Measurements from ENCODE around the gene FXR1. TPM values are rescaled to one million over a fixed set of nuclear protein-coding genes. Genes with fewer than 3 reads are reported as not detected.

Gene FXR1
- total and polyA plus RNA-seq, 2 of the 13 experiments (the other 11 are each of a cell fraction or from before 2014, with no cell fraction given): 104 to 132 TPM

DNA sequence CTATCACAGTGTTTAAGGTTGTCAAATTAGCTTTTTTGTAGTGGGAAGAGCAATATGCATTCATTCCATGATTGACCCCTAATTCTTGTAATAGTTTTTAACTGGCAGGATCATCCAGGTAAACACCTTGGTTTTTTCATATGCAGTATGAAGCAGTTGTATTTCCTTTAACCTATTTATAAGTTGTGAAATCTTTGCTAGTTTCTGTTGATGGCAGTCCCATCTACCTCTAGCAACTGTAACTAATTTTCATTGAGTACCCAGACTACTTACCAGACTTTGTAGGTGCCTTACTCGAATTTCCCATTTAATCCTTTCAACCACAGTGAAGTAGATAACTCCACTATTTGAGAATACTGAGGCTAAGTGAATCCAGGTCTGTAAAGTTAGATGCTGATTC lies 6.1 kb downstream of the FXR1 start:
- ATAC-seq (no peak), DNase-seq (ENCODE audit: low spot score) (no peak), FAIRE-seq (no peak)
- ChIA-PET POLR2A (no interaction called here), CTCF (ENCODE audit: low intra/inter-chr PET ratio, low total read pairs) (no interaction called here)
- in situ Hi-C loops (cut with HindIII; ENCODE audit: extremely low pct_ligation_motif_present, low pct_unique_long_range_greater_than_20kb): no loop called here
- peaks cover 52% of the 10 kb centered on the region for H3K4me1 ChIP-seq (ENCODE audit: insufficient read depth, low read length)
- no peaks in the 10 kb centered on the region for H3K9me3 ChIP-seq (ENCODE audit: low read length)
- TF ChIP-seq RFXAP (CRISPR knock-in tag; IDR thresholded peaks at IDR 0.05; ENCODE audit: borderline replicate concordance): no peak
- no peak for TF ChIP-seq FIP1L1 (IDR thresholded peaks at IDR 0.05; ENCODE audit: borderline replicate concordance, insufficient read depth, low read depth, low read length)
- TF ChIP-seq, protein P1, sequence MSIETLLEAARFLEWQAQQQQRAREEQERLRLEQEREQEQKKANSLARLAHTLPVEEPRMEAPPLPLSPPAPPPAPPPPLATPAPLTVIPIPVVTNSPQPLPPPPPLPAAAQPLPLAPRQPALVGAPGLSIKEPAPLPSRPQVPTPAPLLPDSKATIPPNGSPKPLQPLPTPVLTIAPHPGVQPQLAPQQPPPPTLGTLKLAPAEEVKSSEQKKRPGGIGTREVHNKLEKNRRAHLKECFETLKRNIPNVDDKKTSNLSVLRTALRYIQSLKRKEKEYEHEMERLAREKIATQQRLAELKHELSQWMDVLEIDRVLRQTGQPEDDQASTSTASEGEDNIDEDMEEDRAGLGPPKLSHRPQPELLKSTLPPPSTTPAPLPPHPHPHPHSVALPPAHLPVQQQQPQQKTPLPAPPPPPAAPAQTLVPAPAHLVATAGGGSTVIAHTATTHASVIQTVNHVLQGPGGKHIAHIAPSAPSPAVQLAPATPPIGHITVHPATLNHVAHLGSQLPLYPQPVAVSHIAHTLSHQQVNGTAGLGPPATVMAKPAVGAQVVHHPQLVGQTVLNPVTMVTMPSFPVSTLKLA (IDR thresholded peaks at IDR 0.05): no peak
- no peak for TF ChIP-seq GZF1 (CRISPR knock-in tag; IDR thresholded peaks at IDR 0.05)
- no peak for TF ChIP-seq ZNF224 (CRISPR knock-in tag; IDR thresholded peaks at IDR 0.05)
- H2AFZ ChIP-seq (ENCODE audit: low read length): no peak overlapping the region
- peaks cover 96% of the 10 kb centered on the region for H4K20me1 ChIP-seq (ENCODE audit: insufficient read depth, low read length)
- intact Hi-C loops (cut with micrococcal nuclease; ENCODE audit: unreplicated experiment): no loop called here
- no peak overlapping the region for H3K4me2 ChIP-seq (ENCODE audit: low read depth, low read length)
- no peaks in the 10 kb centered on the region; a peak in 1 of 5 replicates for H3K27me3 ChIP-seq (ENCODE audit: control insufficient read depth in 1 of 2, insufficient read depth in 2 of 2, low read length in 2 of 2)
- BruUV-seq (replicated peaks): no TSS peak
- no peak overlapping the region for H3K4me3 ChIP-seq (replicated peaks in 1 of 3; ENCODE audit: insufficient read depth in 1 of 3, low read depth in 2 of 3, low read length in 3 of 3)
- WGBS (ENCODE audit: low lambda C conversion rate): 74% methylated on average over 1 of the region's 1 CpG
- H3K9ac ChIP-seq (ENCODE audit: insufficient read depth, low read depth, low read length): no peak overlapping the region
- peaks cover 4 to 5% of the 10 kb centered on the region in 2 experiments; a peak in 3 of 5 replicates for H3K36me3 ChIP-seq (replicated peaks in 1 of 2; ENCODE audit: control insufficient read depth in 1 of 2, insufficient read depth in 2 of 2, low read length in 2 of 2)
- H3K79me2 ChIP-seq (ENCODE audit: insufficient read depth, low read length): peaks cover 98% of the 10 kb centered on the region
- no peak overlapping the region for H3K27ac ChIP-seq (ENCODE audit: extremely low read length, insufficient read depth, low read length)

DNA sequence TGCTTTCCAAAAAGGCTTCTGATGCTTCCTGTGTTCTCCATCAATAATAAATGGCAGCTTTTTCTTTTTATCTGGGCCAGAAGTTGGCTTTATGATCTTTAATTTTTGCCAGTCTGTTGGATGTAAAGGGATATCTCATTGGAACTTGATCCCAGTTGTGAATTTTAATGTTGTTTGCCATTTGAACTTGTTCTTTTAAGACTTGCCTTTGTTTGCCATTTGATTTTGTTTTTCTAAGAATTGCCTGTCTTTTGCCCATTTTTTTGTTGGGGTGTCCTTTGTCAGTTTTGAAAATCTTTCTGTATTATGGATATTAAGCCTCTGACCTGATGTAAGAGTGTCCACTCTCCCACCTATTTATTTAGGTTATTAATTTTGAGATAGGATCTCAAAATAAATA lies 9.8 kb downstream of the FXR1 start:
- Histone ChIP-seq H3K9ac (ENCODE audit: insufficient read depth, low read depth, low read length) (no peak overlapping the region), H3K4me3 (replicated peaks in 1 of 3; ENCODE audit: insufficient read depth in 1 of 3, low read depth in 2 of 3, low read length in 3 of 3) (no peak overlapping the region), H3K27ac (ENCODE audit: extremely low read length, insufficient read depth, low read length) (no peak overlapping the region), H3K9me3 (ENCODE audit: low read length) (no peaks in the 10 kb centered on the region), H3K4me1 (ENCODE audit: insufficient read depth, low read length) (peaks cover 57% of the 10 kb centered on the region), H3K36me3 (replicated peaks in 1 of 2; ENCODE audit: control insufficient read depth in 1 of 2, insufficient read depth in 2 of 2, low read length in 2 of 2) (peaks cover 2 to 3% of the 10 kb centered on the region in 2 experiments; a peak in 1 of 5 replicates), H2AFZ (ENCODE audit: low read length) (no peak overlapping the region), H3K79me2 (ENCODE audit: insufficient read depth, low read length) (peaks cover 97% of the 10 kb centered on the region), H3K4me2 (ENCODE audit: low read depth, low read length) (no peak overlapping the region), H4K20me1 (ENCODE audit: insufficient read depth, low read length) (peaks cover 90% of the 10 kb centered on the region), H3K27me3 (ENCODE audit: control insufficient read depth in 1 of 2, insufficient read depth in 2 of 2, low read length in 2 of 2) (no peaks in the 10 kb centered on the region; a peak in 1 of 5 replicates)
- intact Hi-C loops (cut with micrococcal nuclease; ENCODE audit: unreplicated experiment) (no loop called here), in situ Hi-C loops (cut with HindIII; ENCODE audit: extremely low pct_ligation_motif_present, low pct_unique_long_range_greater_than_20kb) (no loop called here)
- ATAC-seq: no peak
- CTCF ChIA-PET (ENCODE audit: low intra/inter-chr PET ratio, low total read pairs): no interaction called here
- DNase-seq (ENCODE audit: low spot score): no peak
- BruUV-seq (replicated peaks): no TSS peak
- POLR2A ChIA-PET: no interaction called here
- no peak for FAIRE-seq
- TF ChIP-seq ZNF615 (CRISPR knock-in tag; IDR thresholded peaks at IDR 0.05; ENCODE audit: borderline replicate concordance) (no peak), KDM4B (CRISPR knock-in tag; IDR thresholded peaks at IDR 0.05) (no peak), MYNN (CRISPR knock-in tag; IDR thresholded peaks at IDR 0.05; ENCODE audit: low read depth) (no peak), CBX5 (CRISPR knock-in tag; IDR thresholded peaks at IDR 0.05; ENCODE audit: borderline replicate concordance) (no peak), ZNF367 (CRISPR knock-in tag; IDR thresholded peaks at IDR 0.05; ENCODE audit: borderline replicate concordance) (no peak), DR1 (CRISPR knock-in tag; IDR thresholded peaks at IDR 0.05) (no peak), CBFB (CRISPR knock-in tag; IDR thresholded peaks at IDR 0.05) (no peak)
- TF ChIP-seq, protein P2, sequence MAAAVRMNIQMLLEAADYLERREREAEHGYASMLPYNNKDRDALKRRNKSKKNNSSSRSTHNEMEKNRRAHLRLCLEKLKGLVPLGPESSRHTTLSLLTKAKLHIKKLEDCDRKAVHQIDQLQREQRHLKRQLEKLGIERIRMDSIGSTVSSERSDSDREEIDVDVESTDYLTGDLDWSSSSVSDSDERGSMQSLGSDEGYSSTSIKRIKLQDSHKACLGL (CRISPR knock-in tag; IDR thresholded peaks at IDR 0.05): no peak
- TF ChIP-seq, protein P3, sequence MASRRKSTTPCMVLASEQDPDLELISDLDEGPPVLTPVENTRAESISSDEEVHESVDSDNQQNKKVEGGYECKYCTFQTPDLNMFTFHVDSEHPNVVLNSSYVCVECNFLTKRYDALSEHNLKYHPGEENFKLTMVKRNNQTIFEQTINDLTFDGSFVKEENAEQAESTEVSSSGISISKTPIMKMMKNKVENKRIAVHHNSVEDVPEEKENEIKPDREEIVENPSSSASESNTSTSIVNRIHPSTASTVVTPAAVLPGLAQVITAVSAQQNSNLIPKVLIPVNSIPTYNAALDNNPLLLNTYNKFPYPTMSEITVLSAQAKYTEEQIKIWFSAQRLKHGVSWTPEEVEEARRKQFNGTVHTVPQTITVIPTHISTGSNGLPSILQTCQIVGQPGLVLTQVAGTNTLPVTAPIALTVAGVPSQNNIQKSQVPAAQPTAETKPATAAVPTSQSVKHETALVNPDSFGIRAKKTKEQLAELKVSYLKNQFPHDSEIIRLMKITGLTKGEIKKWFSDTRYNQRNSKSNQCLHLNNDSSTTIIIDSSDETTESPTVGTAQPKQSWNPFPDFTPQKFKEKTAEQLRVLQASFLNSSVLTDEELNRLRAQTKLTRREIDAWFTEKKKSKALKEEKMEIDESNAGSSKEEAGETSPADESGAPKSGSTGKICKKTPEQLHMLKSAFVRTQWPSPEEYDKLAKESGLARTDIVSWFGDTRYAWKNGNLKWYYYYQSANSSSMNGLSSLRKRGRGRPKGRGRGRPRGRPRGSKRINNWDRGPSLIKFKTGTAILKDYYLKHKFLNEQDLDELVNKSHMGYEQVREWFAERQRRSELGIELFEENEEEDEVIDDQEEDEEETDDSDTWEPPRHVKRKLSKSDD (CRISPR knock-in tag; IDR thresholded peaks at IDR 0.05; ENCODE audit: low read depth): no peak
